DND-41 (cell line): ENCODE measurements around the gene CRYZ.

Source experiments
- CTCF ChIP-seq: IDR thresholded peaks from 2 replicates; pipeline ENCODE4 v1.5.1; 2012; ENCODE audit warnings: borderline replicate concordance, low read length, moderate library complexity, mild to moderate bottlenecking; ENCODE audit not compliant: poor library complexity, severe bottlenecking; ENCODE audit errors: extremely low read depth
- EZH2 ChIP-seq: IDR thresholded peaks from 3 replicates; pipeline ENCODE4 v1.6.1; 2012; ENCODE audit warnings: borderline replicate concordance, low read depth, mild to moderate bottlenecking, moderate library complexity, low read length, inconsistent platforms; ENCODE audit not compliant: severe bottlenecking

GRCh38 chr1:74697832-74698231 lies 35.0 kb downstream of the CRYZ start:
- TF ChIP-seq CTCF = no peak
- no peak for TF ChIP-seq EZH2
